ENCODE data around the gene VPS35L. TPM values are rescaled to one million over a fixed set of nuclear protein-coding genes. Genes with fewer than 3 reads are reported as not detected.

The VPS35L gene
- total RNA-seq, 4 donors from 2014 or later, result 29.2 to 55.8 (median 44.9) TPM

- TF ChIP-seq CTCF (IDR thresholded peaks at IDR 0.05; ENCODE audit: low read depth), result no peak
Measured at GRCh38 chr16:19523559-19524355, 31.7 kb upstream of the VPS35L start, which contains the start of gene CCP110. Gene CCP110, plus strand, starts transcription at chr16:19523942. Its CDS starts 3,940 bp downstream, at chr16:19527882.

- TF ChIP-seq CTCF (IDR thresholded peaks at IDR 0.05; ENCODE audit: low read depth), result no peak
Measured at GRCh38 chr16:19524356-19524615, 31.2 kb upstream of the VPS35L start.

GRCh38 chr16:19524616-19525384 is 30.7 kb upstream of the VPS35L start:
- TF ChIP-seq CTCF (IDR thresholded peaks at IDR 0.05; ENCODE audit: low read depth), result no peak

- no peak for TF ChIP-seq CTCF (IDR thresholded peaks at IDR 0.05; ENCODE audit: low read depth)
Measured at GRCh38 chr16:19525385-19525723, 30.1 kb upstream of the VPS35L start.

GRCh38 chr16:19527161-19527560 is 28.3 kb upstream of the VPS35L start:
- TF ChIP-seq CTCF (IDR thresholded peaks at IDR 0.05; ENCODE audit: low read depth), result no peak

GRCh38 chr16:19528666-19529065 is 26.8 kb upstream of the VPS35L start:
- no peak for TF ChIP-seq CTCF (IDR thresholded peaks at IDR 0.05; ENCODE audit: low read depth)

GRCh38 chr16:19532601-19533000 is 22.9 kb upstream of the VPS35L start:
- no peak for TF ChIP-seq CTCF (IDR thresholded peaks at IDR 0.05; ENCODE audit: low read depth)
